Stimulated activated CD4-positive, alpha-beta T cell treated with anti-CD3 and anti-CD28 coated beads, Interleukin-1b, Interleukin-23, amount 100 ng/mL, for 1 hour (primary cell): ENCODE results near the gene PRELID3B.
"Not testable (repeated sequence)": the region's sequence is repeated elsewhere in the genome, so short reads cannot be mapped to it uniquely, and the experiment has no call there.

Experiments used
- DNase-seq, 2 donors: peaks; one replicate each; pipeline ENCODE4 v3.0.0-alpha.2; 2020; ENCODE audit warnings: low read depth in 2 of 2

PRELID3B gene

GRCh38 chr20:59026904-59027740 lies 15.5 kb downstream of the PRELID3B start:
- no peak for DNase-seq

- no peak for DNase-seq
Measured at GRCh38 chr20:59025511-59025910, 17.1 kb downstream of the PRELID3B start.

GRCh38 chr20:59025086-59025485 lies 17.5 kb downstream of the PRELID3B start:
- no peak for DNase-seq

GRCh38 chr20:59024111-59024530 lies 18.5 kb downstream of the PRELID3B start:
- DNase-seq = no peak

- no peak for DNase-seq
Measured at GRCh38 chr20:59023616-59024015, 19.0 kb downstream of the PRELID3B start.

- no peak for DNase-seq
Measured at GRCh38 chr20:59022754-59023153, 19.8 kb downstream of the PRELID3B start.

GRCh38 chr20:59020938-59021551 lies 21.5 kb downstream of the PRELID3B start:
- no peak for DNase-seq

GRCh38 chr20:59019217-59019616 lies 23.4 kb downstream of the PRELID3B start, which contains the start of gene TUBB1:
Gene TUBB1, plus strand, starts transcription at chr20:59019429. Its CDS starts 94 bp downstream, at chr20:59019523.
- DNase-seq = no peak

- DNase-seq = no peak
Measured at GRCh38 chr20:59018817-59019216, 23.8 kb downstream of the PRELID3B start.

- no peak for DNase-seq
Measured at GRCh38 chr20:59017493-59018231, 24.9 kb downstream of the PRELID3B start.

- no peak for DNase-seq
Measured at GRCh38 chr20:59016795-59017492, 25.6 kb downstream of the PRELID3B start.

GRCh38 chr20:59015812-59016711 lies 26.5 kb downstream of the PRELID3B start:
- no peak for DNase-seq

GRCh38 chr20:59015411-59015810 lies 27.2 kb downstream of the PRELID3B start:
- no peak for DNase-seq

GRCh38 chr20:59014680-59015389 lies 27.8 kb downstream of the PRELID3B start:
- DNase-seq = no peak

GRCh38 chr20:59013959-59014608 lies 28.5 kb downstream of the PRELID3B start:
- DNase-seq = no peak

- no peak for DNase-seq
Measured at GRCh38 chr20:59013031-59013951, 29.3 kb downstream of the PRELID3B start.

GRCh38 chr20:59011874-59012157 lies 30.8 kb downstream of the PRELID3B start:
- DNase-seq = not testable (repeated sequence)

- no peak for DNase-seq
Measured at GRCh38 chr20:59010995-59011873, 31.4 kb downstream of the PRELID3B start.
